ENCODE results near the gene LRP3.

DNA sequence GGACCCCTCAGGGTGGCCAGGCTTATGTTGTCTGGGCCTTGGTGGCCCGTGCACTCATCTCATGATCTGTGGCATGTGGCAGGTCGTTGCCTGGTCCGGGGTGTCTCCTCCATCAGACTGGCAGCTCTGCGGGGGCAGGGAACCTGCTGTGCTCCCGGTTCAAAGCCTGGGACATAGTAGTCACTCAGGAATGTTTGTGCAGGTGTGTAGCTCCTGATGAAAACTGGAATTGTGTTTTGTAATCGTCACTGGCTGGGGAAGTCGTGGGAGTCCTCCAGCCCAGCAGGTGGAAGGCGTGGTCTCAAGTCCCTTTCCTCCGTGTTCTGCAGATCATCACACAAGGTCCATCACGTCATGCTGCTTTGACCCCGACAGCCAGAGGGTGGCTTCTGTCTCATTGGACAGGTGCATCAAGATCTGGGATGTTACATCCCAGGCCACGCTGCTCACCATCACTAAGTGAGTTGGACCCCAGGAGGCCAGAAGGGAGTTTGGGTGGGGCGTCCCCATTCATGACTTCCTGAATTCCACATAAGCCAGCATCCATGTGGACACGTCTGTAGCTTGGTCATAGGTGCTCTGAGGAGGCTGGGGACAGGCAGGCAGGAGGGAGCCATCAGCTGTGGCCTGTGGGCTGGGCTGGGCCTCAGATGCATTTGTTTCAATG is 43.1 kb upstream of the LRP3 start:
- no peak for TF ChIP-seq POLR2A (IDR thresholded peaks at IDR 0.05)
- TF ChIP-seq, protein P1, sequence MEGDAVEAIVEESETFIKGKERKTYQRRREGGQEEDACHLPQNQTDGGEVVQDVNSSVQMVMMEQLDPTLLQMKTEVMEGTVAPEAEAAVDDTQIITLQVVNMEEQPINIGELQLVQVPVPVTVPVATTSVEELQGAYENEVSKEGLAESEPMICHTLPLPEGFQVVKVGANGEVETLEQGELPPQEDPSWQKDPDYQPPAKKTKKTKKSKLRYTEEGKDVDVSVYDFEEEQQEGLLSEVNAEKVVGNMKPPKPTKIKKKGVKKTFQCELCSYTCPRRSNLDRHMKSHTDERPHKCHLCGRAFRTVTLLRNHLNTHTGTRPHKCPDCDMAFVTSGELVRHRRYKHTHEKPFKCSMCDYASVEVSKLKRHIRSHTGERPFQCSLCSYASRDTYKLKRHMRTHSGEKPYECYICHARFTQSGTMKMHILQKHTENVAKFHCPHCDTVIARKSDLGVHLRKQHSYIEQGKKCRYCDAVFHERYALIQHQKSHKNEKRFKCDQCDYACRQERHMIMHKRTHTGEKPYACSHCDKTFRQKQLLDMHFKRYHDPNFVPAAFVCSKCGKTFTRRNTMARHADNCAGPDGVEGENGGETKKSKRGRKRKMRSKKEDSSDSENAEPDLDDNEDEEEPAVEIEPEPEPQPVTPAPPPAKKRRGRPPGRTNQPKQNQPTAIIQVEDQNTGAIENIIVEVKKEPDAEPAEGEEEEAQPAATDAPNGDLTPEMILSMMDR (IDR thresholded peaks at IDR 0.05): no peak
